K562 (cell line): ENCODE results near the gene PAF1. TPM values are rescaled to one million over a fixed set of nuclear protein-coding genes. Genes with fewer than 3 reads are reported as not detected.

Experiments used
- ADNP ChIP-seq: fragments of 200-800 bp; sonication (Bioruptor generic); IDR thresholded peaks from 2 replicates; pipeline ENCODE4 v1.6.1; 2016; ENCODE audit warnings: missing genetic modification characterization, missing compliant biosample characterization
- BCOR ChIP-seq: fragments of 450-650 bp; IDR thresholded peaks from 2 replicates; pipeline ENCODE4 v1.6.1; 2016
- EP300 ChIP-seq: IDR thresholded peaks from 2 replicates; pipeline ENCODE4 v1.6.1; 2012; ENCODE audit warnings: low read length, improper control_type of control experiment
- ETS1 ChIP-seq: conservative IDR thresholded peaks from 2 replicates; pipeline ENCODE4 v1.6.1; 2011; ENCODE audit warnings: low read depth, mild to moderate bottlenecking, low read length; ENCODE audit not compliant: control insufficient read depth
- ETV1 ChIP-seq: fragments of 450-650 bp; conservative IDR thresholded peaks from 2 replicates; pipeline ENCODE4 v1.6.1; 2016; ENCODE audit warnings: missing genetic modification characterization, control low read depth, low read depth, missing compliant biosample characterization
- MEIS2 ChIP-seq: fragments of 450-650 bp; IDR thresholded peaks from 2 replicates; pipeline ENCODE4 v1.6.1; 2014; ENCODE audit warnings: mild to moderate bottlenecking; ENCODE audit not compliant: partially characterized antibody
- NR1H2 ChIP-seq: sonication (generic); formaldehyde crosslinking; IDR thresholded peaks from 2 replicates; pipeline ENCODE4 v1.4.0; 2020; ENCODE audit warnings: mild to moderate bottlenecking, missing genetic modification reagents
- PHB ChIP-seq: fragments of 250-450 bp; sonication (Bioruptor Pico); IDR thresholded peaks from 2 replicates; pipeline ENCODE4 v1.5.0; 2021
- PRPF4 ChIP-seq: fragments of 200-400 bp; formaldehyde crosslinking; IDR thresholded peaks from one replicate; pipeline ENCODE4 v1.6.1; 2017; ENCODE audit warnings: low read length, low read depth, mild to moderate bottlenecking; ENCODE audit not compliant: insufficient read depth, poor library complexity, severe bottlenecking
- RBM34 ChIP-seq: fragments of 200-400 bp; formaldehyde crosslinking; IDR thresholded peaks from 2 replicates; pipeline ENCODE4 v1.6.1; 2018; ENCODE audit warnings: low read length, borderline replicate concordance; ENCODE audit not compliant: insufficient read depth
- ZBTB11 ChIP-seq, 3 experiments: fragments of 200-800 bp in 1 of 3; fragments of 250-450 bp in 1 of 3; fragments of 450-650 bp in 1 of 3; sonication (Bioruptor Pico) in 1 of 3; sonication (Bioruptor generic) in 1 of 3; formaldehyde crosslinking in 1 of 3; IDR thresholded peaks; 2 replicates each; pipeline versions ENCODE4 v1.6.1 to v1.8.0; 2016 to 2022; ENCODE audit warnings: mild to moderate bottlenecking in 2 of 3, missing genetic modification characterization in 2 of 3, missing compliant biosample characterization in 1 of 3, moderate library complexity in 1 of 3
- ZBTB8A ChIP-seq: fragments of 450-650 bp; IDR thresholded peaks from 2 replicates; pipeline ENCODE4 v1.6.1; 2018; ENCODE audit warnings: mild to moderate bottlenecking, moderate library complexity; ENCODE audit not compliant: partially characterized antibody
- ZNF311 ChIP-seq: fragments of 250-450 bp; sonication (Bioruptor Pico); IDR thresholded peaks from 2 replicates; pipeline ENCODE4 v1.4.0; 2020; ENCODE audit warnings: mild to moderate bottlenecking, moderate library complexity
- ZNF668 ChIP-seq: fragments of 250-450 bp; sonication (Bioruptor Pico); IDR thresholded peaks from 2 replicates; pipeline ENCODE4 v1.8.0; 2022; ENCODE audit warnings: mild to moderate bottlenecking, inconsistent platforms
- ZNF740 ChIP-seq, 3 experiments: fragments of 200-800 bp in 1 of 3; sonication (Bioruptor generic) in 1 of 3; sonication (generic) in 1 of 3; formaldehyde crosslinking in 1 of 3; IDR thresholded peaks; 2 replicates each; pipeline versions ENCODE4 v1.6.1 to v1.8.0; 2016 to 2022; ENCODE audit warnings: mild to moderate bottlenecking in 2 of 3, missing compliant biosample characterization in 2 of 3, missing genetic modification characterization in 2 of 3, missing genetic modification reagents in 1 of 3
- polyA plus RNA-seq, 8 experiments: library from polyadenylated mRNA; depleted of rRNA in 4 of 8; stranded (reverse) in 5 of 8; unstranded in 3 of 8; fragments of >200 nt; fragmentation: Nextera tagmentation in 2 of 8; fragmentation: Illumina TruSeq in 1 of 8; extraction: Ambion mirVana in 2 of 8; extraction: Trizol in 1 of 8; gene quantifications; 2 replicates each; pipeline versions ENCODE4 v1.2.1 to v1.2.3, GENCODE V29; 2011 to 2014; ENCODE audit warnings: inconsistent platforms in 1 of 8, missing spikeins in 1 of 8
- total RNA-seq, 7 experiments: library from RNA; depleted of rRNA in 6 of 7; stranded (reverse); fragments of >200 nt in 6 of 7; fragmentation: Illumina TruSeq in 2 of 7; extraction: Trizol in 2 of 7; gene quantifications; 2 replicates each; pipeline versions ENCODE4 v1.2.1 to v1.2.3, GENCODE V29; 2011 to 2021; ENCODE audit warnings: low replicate concordance in 1 of 7
- TF ChIP-seq, protein P1 (sequence below): fragments of 250-450 bp; sonication (Bioruptor Pico); IDR thresholded peaks from 2 replicates; pipeline ENCODE4 v1.8.0; 2021; ENCODE audit warnings: borderline replicate concordance, mild to moderate bottlenecking, moderate library complexity; ENCODE audit not compliant: poor library complexity, severe bottlenecking
- TF ChIP-seq, protein P2 (sequence below): IDR thresholded peaks from 2 replicates; pipeline ENCODE4 v1.6.1; 2016; ENCODE audit warnings: missing genetic modification characterization, missing compliant biosample characterization

PAF1 gene
- total and polyA plus RNA-seq, 9 of the 15 experiments (the other 6 are each of a cell fraction or from before 2014, with no cell fraction given): 1.5 to 45.0 (median 33.8) TPM

DNA sequence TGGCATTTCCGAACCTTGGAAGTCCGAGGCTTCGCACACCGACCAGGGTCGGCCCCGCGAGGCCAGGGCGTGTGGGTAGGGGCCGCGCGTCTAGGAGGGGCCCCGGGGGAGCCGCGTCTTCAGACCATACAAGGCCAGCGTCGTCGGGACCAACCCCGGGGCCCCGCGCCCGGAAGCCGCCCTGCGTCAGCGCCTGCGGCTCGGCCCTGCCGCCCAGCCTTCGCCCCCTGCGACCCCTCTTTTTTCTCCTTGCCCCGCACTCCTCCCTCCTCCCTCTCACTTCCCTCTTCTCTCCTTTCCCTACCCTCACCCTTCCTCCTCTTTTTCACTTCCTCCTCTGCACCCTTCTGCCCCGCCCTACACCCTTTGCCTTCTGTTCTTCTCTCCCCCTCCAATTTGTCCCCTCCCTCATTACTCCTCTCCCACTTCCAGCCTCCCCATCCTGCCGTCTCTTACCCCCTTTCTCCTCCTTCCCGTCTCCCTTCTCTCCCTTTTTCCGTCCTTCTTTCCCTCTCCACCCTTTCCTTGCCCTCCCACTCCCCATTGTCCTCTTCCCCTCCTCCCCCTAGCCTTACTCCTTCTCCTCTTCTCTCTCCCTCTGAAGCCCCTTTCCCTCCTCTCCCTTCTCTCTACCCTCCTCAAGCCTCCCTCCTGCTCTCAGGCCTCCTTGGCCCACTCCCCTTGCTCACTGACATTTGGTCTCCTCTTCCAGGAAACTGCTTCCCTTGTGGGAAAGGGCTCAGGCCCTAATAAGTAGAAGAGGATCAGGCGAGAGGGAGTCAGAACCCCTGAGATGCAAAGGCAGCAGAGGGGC, 19.3 kb upstream of the PAF1 start (continued):
- TF ChIP-seq PHB (CRISPR knock-in tag): peak; percentile 64; the same call in 1 of the 2 replicates
- TF ChIP-seq BCOR: peak; percentile 73
- no peak for TF ChIP-seq PRPF4
- TF ChIP-seq, protein P1, sequence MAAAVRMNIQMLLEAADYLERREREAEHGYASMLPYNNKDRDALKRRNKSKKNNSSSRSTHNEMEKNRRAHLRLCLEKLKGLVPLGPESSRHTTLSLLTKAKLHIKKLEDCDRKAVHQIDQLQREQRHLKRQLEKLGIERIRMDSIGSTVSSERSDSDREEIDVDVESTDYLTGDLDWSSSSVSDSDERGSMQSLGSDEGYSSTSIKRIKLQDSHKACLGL (CRISPR knock-in tag): no peak
- peak; percentile 28; the same call in 1 of the 2 replicates for TF ChIP-seq ETV1
- no peak for TF ChIP-seq EP300
- TF ChIP-seq NR1H2: no peak
- TF ChIP-seq ZNF740 (CRISPR knock-in tag; IDR thresholded peaks at IDR 0.05): no peak
- TF ChIP-seq ZNF740 (tag; IDR thresholded peaks at IDR 0.05): no peak
- peak; percentile 73 for TF ChIP-seq ETS1
- TF ChIP-seq ADNP: no peak
- TF ChIP-seq ZBTB11 (CRISPR knock-in tag; IDR thresholded peaks at IDR 0.05): no peak; a peak in 1 of 6 replicates
- no peak for TF ChIP-seq RBM34
- no peak for TF ChIP-seq ZBTB8A
- TF ChIP-seq, protein P2, sequence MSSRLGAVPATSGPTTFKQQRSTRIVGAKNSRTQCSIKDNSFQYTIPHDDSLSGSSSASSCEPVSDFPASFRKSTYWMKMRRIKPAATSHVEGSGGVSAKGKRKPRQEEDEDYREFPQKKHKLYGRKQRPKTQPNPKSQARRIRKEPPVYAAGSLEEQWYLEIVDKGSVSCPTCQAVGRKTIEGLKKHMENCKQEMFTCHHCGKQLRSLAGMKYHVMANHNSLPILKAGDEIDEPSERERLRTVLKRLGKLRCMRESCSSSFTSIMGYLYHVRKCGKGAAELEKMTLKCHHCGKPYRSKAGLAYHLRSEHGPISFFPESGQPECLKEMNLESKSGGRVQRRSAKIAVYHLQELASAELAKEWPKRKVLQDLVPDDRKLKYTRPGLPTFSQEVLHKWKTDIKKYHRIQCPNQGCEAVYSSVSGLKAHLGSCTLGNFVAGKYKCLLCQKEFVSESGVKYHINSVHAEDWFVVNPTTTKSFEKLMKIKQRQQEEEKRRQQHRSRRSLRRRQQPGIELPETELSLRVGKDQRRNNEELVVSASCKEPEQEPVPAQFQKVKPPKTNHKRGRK (tag): peak; percentile 95
- peak; percentile 33; the same call in 1 of the 2 replicates for TF ChIP-seq ZNF668 (CRISPR knock-in tag)
- no peak for TF ChIP-seq ZNF311 (CRISPR knock-in tag)
- TF ChIP-seq MEIS2: no peak
